GM19351 (cell line): ENCODE results near the gene LCLAT1.

Experiments used
- ATAC-seq: cut with Tn5 transposase; IDR thresholded peaks from one replicate; pipeline ENCODE4 v1.9.1; 2021; ENCODE audit warnings: mild to moderate bottlenecking, moderate library complexity; ENCODE audit not compliant: unreplicated experiment

Gene LCLAT1

GRCh38 chr2:30422444-30423040, 24.5 kb upstream of the LCLAT1 start:
- peak; percentile 93 for ATAC-seq

- ATAC-seq = no peak
Observed at GRCh38 chr2:30424231-30424630, 22.8 kb upstream of the LCLAT1 start.

GRCh38 chr2:30425326-30425725, 21.7 kb upstream of the LCLAT1 start:
- ATAC-seq = no peak

GRCh38 chr2:30427606-30428347, 19.3 kb upstream of the LCLAT1 start:
- ATAC-seq = no peak

GRCh38 chr2:30428348-30428662, 18.7 kb upstream of the LCLAT1 start:
- no peak for ATAC-seq

GRCh38 chr2:30428827-30429461, 18.1 kb upstream of the LCLAT1 start:
- ATAC-seq = no peak

- ATAC-seq = no peak
Observed at GRCh38 chr2:30433541-30434299, 13.3 kb upstream of the LCLAT1 start.

GRCh38 chr2:30434708-30435107, 12.3 kb upstream of the LCLAT1 start:
- no peak for ATAC-seq

- ATAC-seq = no peak
Observed at GRCh38 chr2:30436859-30437435, 10.1 kb upstream of the LCLAT1 start.

GRCh38 chr2:30437809-30438548, 9.1 kb upstream of the LCLAT1 start:
- ATAC-seq = no peak

GRCh38 chr2:30439296-30439695, 7.8 kb upstream of the LCLAT1 start:
- ATAC-seq = no peak

GRCh38 chr2:30439879-30440278, 7.2 kb upstream of the LCLAT1 start:
- ATAC-seq = no peak

GRCh38 chr2:30441023-30441422, 6.0 kb upstream of the LCLAT1 start:
- no peak for ATAC-seq

- ATAC-seq = no peak
Observed at GRCh38 chr2:30443081-30443480, 4.0 kb upstream of the LCLAT1 start.

- ATAC-seq = no peak
Observed at GRCh38 chr2:30444273-30444672, 2.8 kb upstream of the LCLAT1 start.

GRCh38 chr2:30445266-30445821, 1.7 kb upstream of the LCLAT1 start:
- no peak for ATAC-seq

- peak; percentile 7 for ATAC-seq
Observed at GRCh38 chr2:30446602-30447148, 371 bp upstream of the LCLAT1 start.

- no peak for ATAC-seq
Observed at GRCh38 chr2:30448308-30448707, 1.3 kb downstream of the LCLAT1 start.

GRCh38 chr2:30448866-30449265, 1.8 kb downstream of the LCLAT1 start:
- ATAC-seq = no peak

GRCh38 chr2:30450025-30450424, 3.0 kb downstream of the LCLAT1 start:
- ATAC-seq = no peak
